A673 (cell line): ENCODE measurements around the gene TTPAL. TPM values are rescaled to one million over a fixed set of nuclear protein-coding genes. Genes with fewer than 3 reads are reported as not detected.
A peak's percentile ranks its signal among the peaks of the same experiment; 100 is the strongest.

Source experiments
- BruUV-seq: library from RNA; stranded (reverse); fragments of 400-500 nt; replicated peaks from 2 replicates; lab custom pipeline; 2021; lab: Mats Ljungman, UMichigan
- CTCF ChIA-PET: fragments of 300-600 bp; sonication (Branson Sonifier 250); formaldehyde crosslinking; loops from one replicate; lab custom pipeline; 2022; ENCODE audit warnings: antibody characterized with exemption; lab: Charles Lee
- POLR2A ChIA-PET: fragments of 300-600 bp; sonication (Branson Sonifier 250); formaldehyde crosslinking; loops from one replicate; lab custom pipeline; 2022; ENCODE audit warnings: antibody characterized with exemption; ENCODE audit not compliant: low non-redundant PET; lab: Charles Lee
- DNase-seq: peaks from one replicate; pipeline ENCODE4 v3.0.0-alpha.2; 2015; ENCODE audit warnings: low spot score
- H3K27ac ChIP-seq: fragments of 200-600 bp; sonication (generic); 2 replicates; pipeline ENCODE4 v1.5.1; 2016; ENCODE audit warnings: mixed run types, low read depth, mild to moderate bottlenecking, mixed read lengths, antibody characterized with exemption, low read length; ENCODE audit not compliant: poor library complexity, severe bottlenecking
- H3K27me3 ChIP-seq: fragments of 200-600 bp; sonication (generic); replicated peaks from 2 replicates; pipeline ENCODE4 v1.6.1; 2017; ENCODE audit warnings: mixed run types, low read depth, mild to moderate bottlenecking, mixed read lengths, antibody characterized with exemption, low read length; ENCODE audit not compliant: insufficient read depth, poor library complexity
- H3K36me3 ChIP-seq: fragments of 200-600 bp; sonication (generic); 2 replicates; pipeline ENCODE4 v1.6.1; 2016; ENCODE audit warnings: mixed run types, mild to moderate bottlenecking, mixed read lengths, antibody characterized with exemption, low read length; ENCODE audit not compliant: insufficient read depth, poor library complexity, severe bottlenecking
- H3K4me1 ChIP-seq: fragments of 200-600 bp; sonication (generic); 2 replicates; pipeline ENCODE4 v1.6.1; 2017; ENCODE audit warnings: mixed run types, mild to moderate bottlenecking, mixed read lengths, antibody characterized with exemption, low read length; ENCODE audit not compliant: insufficient read depth, poor library complexity, severe bottlenecking
- H3K4me3 ChIP-seq: fragments of 200-600 bp; sonication (generic); 2 replicates; pipeline ENCODE4 v1.5.1; 2016; ENCODE audit warnings: low read depth, mixed run types, mild to moderate bottlenecking, mixed read lengths, low read length; ENCODE audit not compliant: poor library complexity, severe bottlenecking
- H3K9me3 ChIP-seq: fragments of 200-600 bp; sonication (generic); 2 replicates; pipeline ENCODE4 v1.6.1; 2016; ENCODE audit warnings: mixed run types, low read depth, mild to moderate bottlenecking, mixed read lengths, antibody characterized with exemption, low read length; ENCODE audit not compliant: poor library complexity, severe bottlenecking
- EZH2 ChIP-seq: fragments of 200-600 bp; sonication (generic); IDR thresholded peaks from 2 replicates; pipeline ENCODE4 v1.6.1; 2017; ENCODE audit warnings: borderline replicate concordance, low read depth, mild to moderate bottlenecking, mixed read lengths, antibody characterized with exemption, low read length; ENCODE audit not compliant: poor library complexity, severe bottlenecking
- intact Hi-C: fragments of 100-400 bp; cut with micrococcal nuclease; formaldehyde crosslinking; loops from one replicate; pipeline ENCODE4 v1.10.0; 2022; ENCODE audit not compliant: unreplicated experiment
- total RNA-seq: library from RNA; stranded (reverse); gene quantifications from 2 replicates; pipeline ENCODE4 v1.2.3, GENCODE V29; 2021
- TF ChIP-seq, protein P1 (sequence below): fragments of 300-800, 200-600 bp; sonication (generic); conservative IDR thresholded peaks from 2 replicates; pipeline ENCODE4 v1.5.1; 2017; ENCODE audit warnings: low read depth, mild to moderate bottlenecking, antibody characterized with exemption, low read length, moderate library complexity, mixed read lengths

Gene TTPAL
- total RNA-seq, 1 experiment from 2014 or later, result 14.6 TPM

DNA sequence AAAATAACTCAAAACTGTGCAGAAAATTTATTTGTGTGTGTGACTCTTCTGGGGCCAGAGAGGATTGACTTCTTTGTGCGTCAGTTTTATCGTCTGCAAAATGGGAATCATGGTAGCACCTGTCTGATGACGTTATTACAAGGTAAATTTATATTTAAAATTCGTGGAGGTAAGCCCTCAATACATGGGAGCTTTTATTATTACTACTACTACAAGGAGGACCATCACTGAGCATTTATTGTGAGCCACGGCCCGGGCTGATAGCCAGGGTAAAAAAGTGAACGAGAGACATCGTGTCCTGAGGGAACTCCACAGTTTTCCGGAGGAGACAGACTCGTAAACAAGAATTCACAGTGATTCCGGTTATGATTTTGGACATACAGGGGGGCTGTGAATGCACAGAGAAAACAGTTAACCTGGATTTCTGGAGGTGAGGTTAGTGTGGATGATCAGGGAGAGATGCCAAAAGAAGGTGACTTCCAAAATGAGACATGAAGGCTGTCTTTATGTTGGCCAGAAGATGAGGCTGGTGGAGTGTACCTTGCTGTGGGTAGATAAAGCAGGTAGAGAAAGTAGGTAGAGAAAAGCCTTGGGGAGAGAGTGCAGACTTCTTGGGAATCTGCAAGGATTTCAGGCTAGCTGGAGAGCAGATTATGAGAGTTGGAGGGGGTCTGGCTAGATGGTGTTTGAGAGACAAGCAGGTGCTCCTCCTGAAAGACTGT is 56.7 kb downstream of the TTPAL start:
- Histone ChIP-seq H3K4me1 (peaks cover 6% of the 10 kb centered on the region), H3K36me3 (no peaks in the 10 kb centered on the region), H3K27me3 (no peaks in the 10 kb centered on the region), H3K27ac (peak overlapping the region; percentile 66), H3K4me3 (peak overlapping the region; percentile 93), H3K9me3 (no peaks in the 10 kb centered on the region)
- intact Hi-C loops, result no loop called here
- no peak for DNase-seq
- ChIA-PET CTCF (interaction anchor here (0.5 kb wide), 1 partner anchor 16 kb away, joined by 8 read pairs; no protein-coding TSS in a partner anchor), POLR2A (no interaction called here)
- TF ChIP-seq, protein P1, sequence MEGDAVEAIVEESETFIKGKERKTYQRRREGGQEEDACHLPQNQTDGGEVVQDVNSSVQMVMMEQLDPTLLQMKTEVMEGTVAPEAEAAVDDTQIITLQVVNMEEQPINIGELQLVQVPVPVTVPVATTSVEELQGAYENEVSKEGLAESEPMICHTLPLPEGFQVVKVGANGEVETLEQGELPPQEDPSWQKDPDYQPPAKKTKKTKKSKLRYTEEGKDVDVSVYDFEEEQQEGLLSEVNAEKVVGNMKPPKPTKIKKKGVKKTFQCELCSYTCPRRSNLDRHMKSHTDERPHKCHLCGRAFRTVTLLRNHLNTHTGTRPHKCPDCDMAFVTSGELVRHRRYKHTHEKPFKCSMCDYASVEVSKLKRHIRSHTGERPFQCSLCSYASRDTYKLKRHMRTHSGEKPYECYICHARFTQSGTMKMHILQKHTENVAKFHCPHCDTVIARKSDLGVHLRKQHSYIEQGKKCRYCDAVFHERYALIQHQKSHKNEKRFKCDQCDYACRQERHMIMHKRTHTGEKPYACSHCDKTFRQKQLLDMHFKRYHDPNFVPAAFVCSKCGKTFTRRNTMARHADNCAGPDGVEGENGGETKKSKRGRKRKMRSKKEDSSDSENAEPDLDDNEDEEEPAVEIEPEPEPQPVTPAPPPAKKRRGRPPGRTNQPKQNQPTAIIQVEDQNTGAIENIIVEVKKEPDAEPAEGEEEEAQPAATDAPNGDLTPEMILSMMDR, result no peak
- no peak for TF ChIP-seq EZH2
- BruUV-seq, result TSS peak; percentile 70

DNA sequence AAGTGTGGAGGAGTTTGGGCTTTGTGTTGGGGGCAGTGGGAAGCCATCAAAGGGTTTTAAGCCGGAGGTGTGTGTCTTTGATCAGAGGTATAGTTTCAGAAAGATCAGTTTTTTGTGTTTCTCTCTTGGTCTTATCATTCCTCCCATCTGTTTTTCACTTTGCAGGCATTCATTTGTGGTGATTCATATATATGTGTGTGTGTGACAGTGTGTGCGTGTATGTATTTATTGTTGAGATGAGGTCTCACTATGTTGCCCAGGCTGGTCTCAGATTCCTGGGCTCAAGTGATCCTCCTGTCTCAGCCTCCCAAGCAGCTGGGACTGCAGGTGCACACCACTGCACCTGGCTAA is 57.3 kb downstream of the TTPAL start:
- CTCF ChIA-PET, result no interaction called here

DNA sequence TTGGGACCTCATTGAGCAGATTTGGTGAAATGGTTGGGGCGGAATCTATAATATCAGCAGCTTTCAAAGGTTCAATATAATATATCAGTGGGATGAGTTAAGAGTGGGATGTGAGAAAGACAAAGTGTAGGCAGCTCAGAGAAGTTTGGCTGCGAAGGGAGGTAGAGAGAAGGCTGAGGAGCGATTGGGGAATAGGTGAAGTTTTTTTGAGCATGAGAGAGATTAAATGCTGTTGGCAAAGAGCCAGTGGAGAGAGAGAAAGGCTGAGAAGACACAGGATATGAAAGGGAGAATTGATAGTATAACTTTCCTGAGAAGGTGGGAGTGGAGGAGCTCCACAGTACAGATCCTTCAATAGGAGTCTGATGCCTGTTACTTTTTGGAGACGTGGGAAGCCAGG is 58.3 kb downstream of the TTPAL start:
- no peak overlapping the region for H3K27ac ChIP-seq
- ChIA-PET CTCF (no interaction called here), POLR2A (no interaction called here)
- peaks cover 6% of the 10 kb centered on the region for H3K4me1 ChIP-seq
- TF ChIP-seq, protein P1, result no peak
- TF ChIP-seq EZH2, result no peak
- BruUV-seq, result no TSS peak
- intact Hi-C loops, result no loop called here
- H3K27me3 ChIP-seq, result no peaks in the 10 kb centered on the region
- no peaks in the 10 kb centered on the region for H3K36me3 ChIP-seq
- DNase-seq, result no peak
- no peaks in the 10 kb centered on the region for H3K9me3 ChIP-seq
- H3K4me3 ChIP-seq, result no peak overlapping the region

More for the DNA sequence above, 57.3 kb downstream of the TTPAL start:
- no peaks in the 10 kb centered on the region for H3K9me3 ChIP-seq
- intact Hi-C loops, result no loop called here
- DNase-seq, result no peak
- no peaks in the 10 kb centered on the region for H3K36me3 ChIP-seq
- BruUV-seq, result no TSS peak
- peak overlapping the region; percentile 93 for H3K4me3 ChIP-seq
- no peaks in the 10 kb centered on the region for H3K27me3 ChIP-seq
- no peak for TF ChIP-seq EZH2
- TF ChIP-seq, protein P1, result no peak
- peaks cover 6% of the 10 kb centered on the region for H3K4me1 ChIP-seq
- no peak overlapping the region for H3K27ac ChIP-seq
- POLR2A ChIA-PET, result no interaction called here
